T-helper 1 cell (primary cell): ENCODE data around the gene CTNND1.
A peak's percentile ranks its signal among the peaks of the same experiment; 100 is the strongest.
"Not testable (repeated sequence)": the region's sequence is repeated elsewhere in the genome, so short reads cannot be mapped to it uniquely, and the experiment has no call there.

Experiments used
- DNase-seq, 5 donors: peaks; one replicate each; pipeline ENCODE4 v3.0.0-alpha.2; 2012 to 2020

Gene CTNND1

DNA sequence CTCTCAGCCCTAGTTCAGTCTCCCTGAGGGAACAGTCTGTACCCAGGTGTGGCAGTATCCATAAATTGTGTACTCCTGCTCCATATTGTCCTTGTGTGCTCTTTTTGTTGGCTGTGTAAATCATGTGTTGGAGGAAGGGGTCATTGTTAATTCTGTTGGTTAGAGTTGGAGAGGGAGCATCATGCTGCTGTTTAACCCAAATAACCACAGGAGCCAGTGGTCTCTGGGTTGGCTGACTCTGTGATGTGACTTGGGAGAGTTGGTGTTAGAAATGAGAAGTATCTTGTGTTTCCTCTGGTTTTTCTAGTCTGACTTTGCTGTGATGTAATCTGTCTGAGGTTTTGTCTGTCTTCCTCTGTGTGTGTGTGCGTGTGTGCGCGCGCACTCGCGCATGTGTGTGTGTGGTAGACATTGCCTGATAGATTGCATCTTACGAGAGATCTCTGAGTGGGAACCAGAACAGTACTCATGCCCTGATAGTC, 30.5 kb downstream of the CTNND1 start:
- peak; percentile 67 to 91 (median 78) for DNase-seq

- peak in 1 of 5 donors; percentile 8 for DNase-seq
Measured at GRCh38 chr11:57792870-57793269, 31.3 kb downstream of the CTNND1 start.

DNA sequence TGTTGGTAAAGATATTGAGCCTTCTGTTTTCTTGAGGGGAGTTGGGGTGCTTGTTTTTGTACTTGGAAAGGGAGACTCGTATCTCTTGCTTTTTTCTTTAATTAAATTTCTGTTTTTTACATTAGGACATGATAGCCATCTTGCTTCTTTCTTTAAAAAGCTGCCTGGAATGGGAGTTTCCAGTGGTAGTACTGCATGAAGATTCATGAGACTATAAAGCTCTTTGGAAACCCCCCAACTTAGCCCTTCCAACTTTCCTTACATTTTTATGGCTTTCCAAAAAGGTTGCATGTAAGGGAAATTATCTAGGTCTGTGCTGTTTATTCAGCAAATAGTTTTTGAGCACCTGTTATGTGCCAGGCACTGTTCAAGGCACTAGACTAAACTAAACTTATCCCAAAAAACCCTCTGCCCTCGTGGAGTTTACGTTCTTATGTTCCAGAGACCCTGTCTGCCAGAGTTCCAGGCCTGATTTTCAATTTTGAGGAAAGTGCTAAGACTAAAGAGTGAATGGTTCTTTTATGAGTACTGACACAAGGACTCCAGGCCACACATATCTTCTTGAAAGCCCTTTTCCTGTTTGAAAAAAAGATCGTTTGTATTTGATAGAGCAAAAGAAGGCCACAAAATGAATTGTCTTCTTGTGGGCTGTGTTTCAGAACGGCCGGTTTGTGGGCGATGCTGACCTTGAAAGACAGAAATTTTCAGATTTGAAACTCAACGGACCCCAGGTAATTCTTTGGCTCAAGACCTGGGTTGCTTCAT, 31.9 kb downstream of the CTNND1 start:
- DNase-seq: no peak

- no peak for DNase-seq
Measured at GRCh38 chr11:57798905-57799559, 37.4 kb downstream of the CTNND1 start.

DNA sequence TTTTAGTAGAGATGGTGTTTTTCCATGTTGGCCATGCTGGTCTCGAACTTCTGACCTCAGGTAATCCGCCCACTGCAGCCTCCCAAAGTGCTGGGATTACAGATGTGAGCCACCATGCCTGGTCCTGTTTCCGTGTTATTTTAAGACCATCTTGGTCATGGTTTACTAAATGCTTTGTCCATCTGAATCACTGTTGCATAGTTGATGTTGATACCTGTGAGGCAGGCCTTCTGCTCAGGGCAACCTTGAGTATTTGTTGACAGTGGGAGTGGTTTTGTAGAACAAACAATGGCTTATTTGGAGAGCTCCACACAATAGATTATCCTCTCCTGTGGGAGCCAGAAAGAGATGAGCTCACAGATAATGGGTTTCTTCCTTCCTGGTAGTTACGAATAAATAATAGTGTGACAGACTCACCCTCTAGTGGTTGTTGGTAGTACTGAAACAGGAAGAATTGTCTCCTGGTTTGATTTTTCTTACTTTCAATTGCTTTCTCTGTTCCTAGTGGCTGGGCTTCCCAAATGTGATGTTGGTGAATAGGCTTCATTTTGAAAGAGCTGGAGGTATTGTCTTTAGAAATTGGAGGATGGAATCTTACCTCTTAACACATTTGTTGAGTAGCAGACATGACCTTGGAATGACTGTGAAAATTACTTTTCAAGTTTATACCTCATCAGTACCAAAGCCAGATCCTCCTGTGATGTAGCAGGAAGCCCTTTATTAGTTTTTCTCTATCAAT, 39.0 kb downstream of the CTNND1 start:
- DNase-seq: peak in 2 of 5 donors; percentile 6 to 63

DNA sequence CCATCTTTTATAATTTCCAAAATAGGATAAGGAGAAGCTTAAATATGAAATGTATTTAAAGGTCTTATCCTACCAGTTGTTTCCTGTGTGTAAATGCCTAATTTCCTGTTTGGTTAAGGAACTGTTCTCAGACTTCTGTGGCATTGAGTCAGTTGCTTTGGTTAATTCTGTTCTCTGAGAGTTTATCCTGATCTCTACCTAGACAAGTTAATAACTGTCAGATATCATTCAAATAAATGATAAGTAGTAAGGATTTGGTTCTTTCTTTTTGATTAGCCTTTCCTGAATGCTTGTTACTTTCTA, 39.5 kb downstream of the CTNND1 start:
- no peak for DNase-seq

DNA sequence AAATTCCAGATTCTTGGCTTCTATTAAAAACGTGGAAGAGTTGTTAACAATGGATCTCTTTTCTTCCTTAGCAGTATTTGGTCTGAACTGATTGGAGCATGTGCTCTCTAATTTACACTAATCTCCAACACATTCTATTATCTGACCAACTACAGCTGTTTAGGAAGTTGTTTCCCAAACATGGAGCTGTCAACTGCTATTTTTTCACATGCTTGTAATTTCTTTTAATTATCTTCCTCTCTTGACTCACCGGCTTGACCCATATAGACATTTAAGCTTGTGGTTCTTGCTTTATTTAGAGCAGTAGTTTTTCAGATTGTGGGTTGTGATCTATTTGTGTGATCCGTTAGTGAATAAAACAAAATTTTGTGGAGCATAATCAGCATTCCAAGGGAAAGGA, 40.8 kb downstream of the CTNND1 start:
- DNase-seq: no peak

DNA sequence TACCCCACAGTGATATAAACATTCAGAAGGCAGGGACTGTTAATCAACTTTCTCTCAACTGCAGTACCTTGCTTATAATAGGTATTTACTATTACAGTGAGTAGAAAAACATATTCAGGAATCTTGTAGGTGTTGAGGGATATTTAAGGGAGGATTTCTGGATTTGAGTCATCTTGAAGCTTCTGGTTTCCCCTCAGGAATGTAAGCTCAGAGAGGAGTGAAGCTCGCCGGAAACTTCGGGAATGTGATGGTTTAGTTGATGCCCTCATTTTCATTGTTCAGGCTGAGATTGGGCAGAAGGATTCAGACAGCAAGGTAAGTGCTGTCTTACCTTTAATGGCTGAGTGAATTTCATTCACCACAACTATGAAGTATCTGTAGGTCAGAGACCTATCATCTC, 42.9 kb downstream of the CTNND1 start:
- DNase-seq: no peak

DNA sequence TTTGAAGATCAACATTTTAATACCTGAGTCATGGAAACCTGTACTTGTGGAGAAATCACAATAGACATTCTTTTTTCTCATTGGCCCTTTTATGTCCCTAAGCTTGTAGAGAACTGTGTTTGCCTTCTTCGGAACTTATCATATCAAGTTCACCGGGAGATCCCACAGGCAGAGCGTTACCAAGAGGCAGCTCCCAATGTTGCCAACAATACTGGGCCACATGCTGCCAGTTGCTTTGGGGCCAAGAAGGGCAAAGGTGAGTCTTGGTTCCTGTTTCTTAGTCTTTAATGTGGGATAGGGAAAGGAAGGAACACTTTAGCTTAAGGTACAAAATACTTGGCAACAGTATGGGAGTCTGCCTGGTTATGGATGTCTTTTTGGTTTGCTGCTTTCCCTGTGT, 44.2 kb downstream of the CTNND1 start:
- no peak for DNase-seq

DNA sequence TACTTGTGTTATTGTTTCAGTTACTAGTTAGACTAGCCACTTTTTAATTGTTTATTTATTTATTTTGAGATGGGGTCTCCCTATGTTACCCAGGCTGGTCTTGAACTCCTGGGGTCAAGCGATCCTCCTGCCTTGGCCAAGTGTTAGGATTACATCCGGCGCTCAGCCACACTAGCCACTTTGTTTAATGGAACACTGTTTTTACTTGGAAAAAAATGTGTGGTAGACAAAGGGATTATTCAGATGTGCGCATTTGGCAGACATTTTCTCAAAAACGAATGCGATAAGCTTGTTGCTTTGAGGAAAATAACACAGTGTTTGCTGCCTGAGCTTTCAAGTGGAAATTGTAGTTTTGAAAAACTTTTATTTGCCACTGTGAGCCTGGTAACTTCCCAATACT, 51.0 kb downstream of the CTNND1 start:
- DNase-seq: no peak

GRCh38 chr11:57815476-57815875, 53.9 kb downstream of the CTNND1 start:
- peak in 1 of 5 donors; percentile 38 for DNase-seq

GRCh38 chr11:57815877-57816276, 54.3 kb downstream of the CTNND1 start:
- DNase-seq: no peak

DNA sequence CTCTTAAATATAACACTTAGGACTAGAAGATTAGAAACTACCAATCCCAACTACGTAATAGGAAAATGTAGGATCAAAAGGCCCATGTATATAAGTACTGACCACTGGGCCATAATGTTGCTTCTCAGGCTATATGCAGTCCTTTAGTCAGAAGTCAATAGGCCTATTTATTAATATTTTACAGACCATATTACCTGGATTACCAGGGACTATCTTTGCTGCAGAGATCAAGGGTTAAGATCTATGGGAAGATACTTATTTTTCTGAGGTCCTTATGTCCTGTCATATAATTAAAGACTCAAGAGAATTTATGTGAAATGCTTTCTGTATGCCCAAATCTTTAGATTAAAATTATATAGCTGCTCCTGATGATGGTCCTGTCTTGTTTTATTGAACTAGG, 57.2 kb downstream of the CTNND1 start:
- DNase-seq: no peak

DNA sequence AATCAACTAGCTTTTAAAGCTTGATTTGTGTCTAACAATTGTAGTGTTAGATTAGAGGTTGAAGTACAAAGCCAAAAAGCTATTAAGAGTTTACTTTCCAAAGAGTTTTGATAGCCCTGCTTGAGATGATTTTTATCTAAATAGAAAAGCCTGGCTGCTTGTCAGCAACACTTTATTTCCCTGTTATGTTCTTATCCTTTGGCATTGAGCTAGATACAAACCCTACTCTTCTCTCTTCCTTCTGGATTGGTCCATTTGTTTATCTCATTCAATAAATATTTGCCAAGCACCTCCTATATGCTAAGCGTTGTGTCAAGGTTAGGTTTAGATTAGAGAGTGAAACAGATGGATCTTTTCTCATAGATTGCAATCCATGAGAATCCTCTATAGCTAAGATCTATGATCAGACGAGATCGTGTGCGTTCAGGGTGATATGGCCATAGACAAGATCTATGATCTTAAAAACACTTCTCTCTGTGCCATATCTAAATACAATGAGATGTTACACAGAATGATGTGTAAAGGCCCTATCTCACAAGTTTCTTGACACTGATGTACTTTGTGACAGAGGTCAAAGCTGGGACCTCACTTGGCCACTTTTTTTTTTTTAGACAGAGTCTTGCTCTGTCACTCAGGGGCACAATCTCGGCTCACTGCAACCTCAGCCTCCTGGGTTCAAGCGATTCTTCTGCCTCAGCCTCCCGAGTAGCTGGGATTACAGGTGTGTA, 57.8 kb downstream of the CTNND1 start:
- no peak for DNase-seq

DNA sequence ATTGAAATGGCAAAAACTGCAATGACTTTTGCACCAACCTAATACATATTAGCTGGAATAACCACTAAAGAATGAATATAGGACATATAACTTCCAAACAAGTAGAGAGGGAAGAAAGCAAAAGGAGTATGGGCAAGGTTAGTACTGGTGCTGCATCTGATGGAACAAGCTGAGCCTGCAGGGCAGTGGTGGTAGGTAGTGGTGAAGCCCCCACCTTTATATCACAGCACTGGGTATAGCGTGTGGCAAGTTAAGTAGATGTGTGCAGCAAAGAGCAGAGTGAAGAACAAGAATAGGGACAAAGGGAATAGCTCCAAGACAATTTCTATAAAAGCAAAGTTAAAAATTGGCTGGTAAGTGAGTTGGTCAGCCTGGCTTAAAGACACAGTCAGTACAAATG, 62.3 kb downstream of the CTNND1 start:
- DNase-seq: no peak

GRCh38 chr11:57834852-57835251, 73.2 kb downstream of the CTNND1 start:
- DNase-seq: no peak

GRCh38 chr11:57838609-57839008, 77.0 kb downstream of the CTNND1 start:
- not testable (repeated sequence) for DNase-seq

- no peak for DNase-seq
Measured at GRCh38 chr11:57842873-57843272, 81.3 kb downstream of the CTNND1 start.

DNA sequence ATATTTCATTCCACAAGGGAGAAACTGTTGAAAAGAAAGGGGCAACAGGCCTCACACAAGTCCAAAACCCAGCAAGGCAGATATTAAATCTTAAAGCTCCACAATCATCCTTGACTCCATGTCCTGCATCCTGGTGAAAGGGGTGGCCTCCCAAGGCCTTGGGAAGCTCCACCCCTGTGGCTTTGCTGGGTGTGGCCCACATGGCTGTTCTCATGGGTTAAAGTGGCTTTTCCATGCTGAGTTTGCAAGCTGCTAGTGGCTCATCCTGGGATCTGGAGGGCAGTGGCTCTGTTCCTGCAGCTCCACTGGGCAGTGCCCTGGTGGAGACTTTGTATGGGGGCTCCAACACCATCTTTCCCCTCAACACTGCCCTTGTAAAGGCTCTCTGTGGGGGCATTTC, 106.4 kb downstream of the CTNND1 start:
- no peak for DNase-seq

- DNase-seq: no peak
Measured at GRCh38 chr11:57868491-57868890, 106.9 kb downstream of the CTNND1 start.
